GM18517 (cell line): ENCODE data around the gene CNPPD1.
"Not testable (repeated sequence)": the region's sequence is repeated elsewhere in the genome, so short reads cannot be mapped to it uniquely, and the experiment has no call there.

Experiments
- ATAC-seq: cut with Tn5 transposase; IDR thresholded peaks from one replicate; pipeline ENCODE4 v1.9.1; 2021; ENCODE audit warnings: mild to moderate bottlenecking, moderate library complexity; ENCODE audit not compliant: unreplicated experiment

Gene CNPPD1

DNA sequence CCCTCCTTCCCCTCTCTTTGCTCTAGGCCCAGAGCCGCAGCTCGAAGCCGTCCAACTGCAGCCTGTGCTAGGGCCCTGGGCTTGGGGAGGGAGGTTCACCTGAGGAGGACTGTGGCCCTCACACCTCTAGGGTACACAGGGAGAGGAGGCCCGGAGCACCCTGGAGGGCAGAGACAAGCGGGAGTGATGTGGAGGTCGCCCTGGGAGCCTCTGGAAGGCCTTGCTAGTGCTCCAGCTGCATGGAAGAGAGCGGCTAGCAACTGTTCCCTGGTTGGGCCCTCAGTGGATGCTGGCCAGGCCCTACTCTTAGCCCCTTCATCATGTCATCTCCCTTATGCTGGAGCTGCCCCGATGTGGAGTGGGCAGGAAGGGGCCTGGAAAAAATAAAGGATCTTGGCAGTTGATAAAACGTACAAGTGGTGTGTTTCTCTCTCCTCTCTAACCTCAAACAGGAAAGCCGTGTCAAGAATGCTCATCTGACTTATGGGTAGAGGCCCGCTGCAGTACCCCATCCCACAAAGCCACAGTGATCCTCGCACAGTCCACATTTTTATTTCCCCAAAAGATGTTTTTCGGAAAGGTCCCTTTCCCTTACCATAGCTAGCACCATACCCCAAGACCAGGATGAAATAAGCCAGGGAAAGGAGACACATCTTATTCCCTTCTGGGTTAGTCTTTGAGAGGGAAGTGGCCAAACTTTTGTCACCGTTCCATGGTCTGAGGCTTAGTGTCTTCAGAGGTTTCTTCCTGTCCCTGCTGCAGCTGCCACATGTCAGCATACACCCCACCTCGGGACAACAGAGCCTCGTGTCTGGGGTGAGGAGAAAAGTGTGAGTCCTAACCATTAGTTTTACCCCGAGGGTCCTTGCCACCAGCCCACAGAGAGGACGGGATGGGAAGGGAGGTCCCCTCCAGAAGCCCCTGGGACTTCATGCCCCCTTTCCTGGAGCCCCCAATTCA, 32.8 kb upstream of the CNPPD1 start:
- ATAC-seq, result no peak

DNA sequence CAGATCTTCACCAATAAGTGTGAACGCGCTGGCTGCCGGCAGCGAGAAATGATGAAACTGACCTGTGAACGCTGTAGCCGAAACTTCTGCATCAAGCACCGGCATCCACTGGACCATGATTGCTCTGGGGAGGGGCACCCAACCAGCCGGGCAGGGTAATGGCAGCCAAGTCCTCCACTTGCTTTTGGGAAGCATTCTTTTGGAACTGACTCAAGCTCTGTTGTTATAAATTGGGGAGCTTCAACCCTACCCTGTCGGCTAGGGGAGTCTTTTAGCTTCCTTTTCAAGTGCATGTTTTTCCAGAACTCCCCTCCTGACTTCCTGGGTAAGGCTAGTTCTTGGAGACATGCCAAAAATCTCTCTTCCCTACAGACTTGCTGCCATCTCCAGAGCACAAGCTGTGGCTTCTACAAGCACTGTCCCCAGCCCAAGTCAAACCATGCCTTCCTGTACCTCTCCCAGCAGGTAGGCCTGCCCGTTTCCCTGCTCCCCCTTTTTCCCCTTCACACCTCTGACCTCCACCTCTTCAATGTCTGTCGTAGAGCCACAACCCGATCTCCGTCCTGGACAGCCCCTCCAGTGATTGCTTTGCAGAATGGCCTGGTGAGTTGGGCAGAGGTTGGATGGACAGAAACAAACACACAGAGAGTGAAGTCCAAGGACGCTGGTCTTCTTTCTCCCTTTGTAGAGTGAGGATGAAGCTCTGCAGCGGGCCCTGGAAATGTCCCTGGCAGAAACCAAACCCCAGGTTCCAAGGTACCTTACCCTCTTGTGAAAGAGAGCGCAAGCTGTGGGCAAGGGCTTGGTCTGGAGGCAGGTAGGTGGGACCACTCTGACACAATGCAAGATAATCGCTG, 31.4 kb upstream of the CNPPD1 start:
- no peak for ATAC-seq

DNA sequence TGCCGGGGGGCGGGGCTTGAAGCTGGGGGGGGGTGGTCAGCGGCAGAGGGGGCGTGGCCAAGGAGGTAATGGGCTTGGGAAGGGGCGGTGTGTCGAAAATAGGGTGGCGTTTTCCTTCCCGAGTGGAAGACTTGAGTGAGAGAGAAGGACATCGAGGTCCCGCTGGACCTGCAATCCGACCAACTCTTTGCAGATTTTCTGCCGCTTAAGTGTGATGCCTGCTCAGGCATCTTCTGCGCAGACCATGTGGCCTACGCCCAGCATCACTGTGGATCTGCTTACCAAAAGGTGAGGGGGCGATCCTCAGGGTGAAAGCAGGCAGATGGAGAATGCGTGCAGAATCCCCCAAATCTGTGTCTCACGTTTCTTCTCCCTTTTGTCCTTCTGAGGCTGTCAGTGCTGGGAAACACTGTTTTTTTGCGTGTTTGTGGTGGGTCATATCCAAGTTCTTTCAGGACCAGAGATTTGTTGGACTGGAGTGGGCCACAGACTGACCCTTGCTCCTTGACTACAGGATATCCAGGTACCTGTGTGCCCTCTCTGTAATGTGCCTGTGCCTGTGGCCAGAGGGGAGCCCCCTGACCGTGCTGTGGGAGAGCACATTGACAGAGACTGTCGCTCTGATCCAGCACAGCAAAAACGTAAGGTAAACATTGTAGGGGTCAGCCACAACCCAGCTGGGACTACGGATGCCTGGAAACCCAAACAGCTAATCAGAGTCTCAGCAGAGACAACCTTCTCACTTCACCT, 30.6 kb upstream of the CNPPD1 start:
- ATAC-seq, result no peak

DNA sequence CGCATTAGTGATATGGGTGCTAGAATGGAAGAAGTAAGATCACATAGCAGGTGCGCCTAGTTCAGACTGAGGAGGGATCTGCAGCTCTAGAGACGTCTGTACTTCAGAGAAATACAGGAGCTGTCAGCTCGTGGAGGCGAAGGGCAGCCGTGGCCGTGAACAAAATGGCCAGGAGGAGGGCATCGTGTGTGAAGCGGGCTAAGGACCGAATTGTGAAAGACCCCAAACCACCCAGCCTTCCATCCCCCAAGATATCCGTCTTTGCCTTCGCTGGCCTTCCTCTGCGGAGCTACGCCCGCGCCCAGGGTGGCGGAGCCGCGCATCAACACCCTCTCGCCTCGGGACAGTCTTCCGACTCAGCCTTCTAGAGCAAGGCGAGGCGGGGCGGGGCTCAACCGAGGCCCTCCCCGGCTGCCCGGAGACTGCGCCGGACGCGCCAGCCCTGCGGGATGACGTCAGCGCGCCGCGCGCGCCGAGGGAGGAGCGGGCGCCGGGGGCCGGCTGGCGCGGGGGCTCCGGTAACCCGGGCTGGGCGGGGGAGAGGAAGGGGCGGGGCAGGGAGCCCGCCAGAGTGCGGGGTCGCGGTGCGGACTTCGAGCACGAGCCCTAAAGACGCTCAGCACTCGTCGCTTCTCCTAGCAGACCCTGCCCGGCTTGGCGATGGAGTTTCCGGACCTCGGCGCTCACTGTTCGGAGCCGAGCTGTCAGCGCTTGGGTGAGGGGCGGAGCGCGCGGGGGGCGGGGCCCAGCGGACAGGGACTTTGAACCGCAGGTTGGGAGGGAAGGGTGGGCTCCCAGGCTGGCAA, 29.8 kb upstream of the CNPPD1 start, which contains the start of gene ZFAND2B:
Gene ZFAND2B (plus strand): TSS at position 455 of the 806 bp plus-strand sequence. CDS start 206 bp downstream, at position 661.
- peak; percentile 89 for ATAC-seq

DNA sequence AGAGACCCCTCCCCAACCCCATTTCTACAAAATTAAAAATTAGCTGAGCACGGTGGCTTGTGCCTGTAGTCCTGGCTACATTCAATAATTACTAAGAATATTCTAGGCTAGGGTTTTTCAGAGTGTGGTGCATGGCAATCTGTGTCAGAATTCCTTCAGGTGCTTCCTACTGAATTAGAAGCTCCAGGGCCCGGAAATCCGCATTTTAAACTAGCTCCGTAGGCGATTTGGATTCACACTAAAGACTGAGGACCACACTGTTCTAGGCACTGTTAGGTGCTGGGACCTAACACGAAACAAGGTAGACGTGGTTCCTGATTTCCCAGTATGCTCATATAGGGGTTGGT, 29.2 kb upstream of the CNPPD1 start:
- ATAC-seq, result no peak

DNA sequence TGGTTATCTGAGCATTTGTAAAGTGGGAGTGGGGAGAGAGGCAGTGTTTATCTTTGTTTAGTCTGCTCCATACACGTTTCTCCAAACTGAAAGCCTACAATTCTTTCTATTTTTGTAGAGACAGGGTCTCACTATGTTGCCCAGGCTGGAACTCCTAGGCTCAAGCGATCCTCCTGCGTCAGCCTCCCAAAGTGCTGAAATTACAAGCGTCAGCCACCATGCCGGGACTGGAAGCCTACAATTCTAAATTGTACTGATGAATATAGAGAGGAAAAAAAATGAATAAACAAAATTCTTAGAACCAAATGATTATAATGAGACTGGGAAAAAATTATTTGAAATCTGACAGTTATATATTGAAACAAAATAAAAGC, 28.4 kb upstream of the CNPPD1 start:
- no peak for ATAC-seq

DNA sequence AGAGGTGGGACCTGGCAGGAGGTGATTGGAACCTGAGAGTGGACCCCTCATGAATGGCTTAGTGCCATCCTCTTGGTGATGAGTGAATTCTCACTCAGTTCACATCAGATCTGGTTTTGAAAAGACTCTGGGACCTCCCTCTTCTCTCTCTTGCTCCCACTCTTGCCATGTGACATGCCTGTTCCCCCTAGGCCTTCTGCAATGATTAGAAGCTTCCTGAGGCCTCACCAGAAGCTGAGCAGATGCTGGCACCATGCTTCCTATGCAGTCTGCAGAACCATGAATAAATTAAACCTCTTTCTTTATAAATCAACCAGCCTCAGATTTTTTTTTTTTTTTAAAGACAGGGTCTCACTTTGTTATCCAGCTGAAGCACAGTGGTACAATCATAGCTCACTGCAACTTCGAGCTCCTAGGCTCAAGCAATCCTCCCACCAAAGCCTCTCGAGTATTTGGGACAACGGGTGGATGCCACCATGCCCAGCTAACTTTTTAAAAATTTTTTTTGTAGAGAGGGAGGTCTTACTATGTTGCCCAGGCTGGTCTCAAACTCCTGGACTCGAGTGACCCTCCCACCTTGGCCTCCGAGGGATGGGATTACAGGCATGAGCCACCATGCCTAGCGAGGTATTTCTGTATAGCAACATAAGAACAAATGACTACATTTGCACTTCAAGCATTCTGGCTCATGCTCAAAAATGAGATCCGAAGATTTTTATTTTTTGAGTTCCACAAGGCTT, 27.9 kb upstream of the CNPPD1 start:
- ATAC-seq, result no peak

DNA sequence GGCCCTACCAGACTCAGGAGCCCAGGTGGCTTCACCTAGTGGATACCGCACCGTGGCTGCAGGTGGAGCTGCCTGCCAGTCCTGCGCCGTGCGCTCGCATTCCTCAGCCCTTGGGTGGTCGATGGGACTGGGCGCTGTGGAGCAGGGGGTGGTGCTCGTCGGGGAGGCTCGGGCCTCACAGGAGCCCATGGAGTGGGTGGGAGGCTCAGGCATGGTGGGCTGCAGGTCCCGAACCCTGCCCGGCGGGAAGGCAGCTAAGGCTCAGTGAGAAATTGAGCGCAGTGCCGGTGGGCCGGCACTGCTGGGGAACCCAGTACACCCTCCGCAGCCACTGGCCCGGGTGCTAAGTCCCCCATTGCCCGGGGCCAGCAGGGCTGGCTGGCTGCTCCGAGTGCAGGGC, 24.6 kb upstream of the CNPPD1 start:
- not testable (repeated sequence) for ATAC-seq

DNA sequence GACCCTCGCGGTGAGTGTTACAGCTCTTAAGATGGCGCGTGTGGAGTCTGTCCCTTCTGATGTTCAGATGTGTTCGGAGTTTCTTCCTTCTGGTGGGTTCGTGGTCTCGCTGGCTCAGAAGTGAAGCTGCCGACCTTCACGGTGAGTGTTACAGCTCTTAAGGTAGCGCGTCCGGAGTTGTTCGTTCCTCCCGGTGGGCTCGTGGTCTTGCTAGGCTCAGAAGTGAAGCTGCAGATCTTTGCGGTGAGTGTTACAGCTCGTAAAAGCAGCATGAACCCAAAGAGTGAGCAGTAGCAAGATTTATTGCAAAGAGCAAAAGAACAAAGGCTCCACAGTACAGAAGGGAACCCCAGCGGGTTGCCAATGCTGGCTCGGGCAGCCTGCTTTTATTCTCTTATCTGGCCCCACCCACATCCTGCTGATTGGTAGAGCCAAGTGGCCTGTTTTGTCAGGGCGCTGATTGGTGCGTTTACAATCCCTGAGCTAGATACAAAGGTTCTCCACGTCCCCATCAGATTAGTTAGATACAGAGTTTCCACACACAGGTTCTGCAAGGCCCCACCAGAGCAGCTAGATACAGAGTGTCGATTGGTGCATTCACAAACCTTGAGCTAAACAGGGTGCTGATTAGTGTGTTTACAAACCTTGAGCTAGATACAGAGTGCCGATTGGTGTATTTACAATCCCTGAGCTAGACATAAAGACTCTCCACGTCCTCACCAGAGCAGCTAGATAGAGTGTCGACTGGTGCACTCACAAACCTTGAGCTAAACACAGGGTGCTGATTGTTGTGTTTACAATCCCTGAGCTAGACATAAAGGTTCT, 24.0 kb upstream of the CNPPD1 start:
- not testable (repeated sequence) for ATAC-seq

DNA sequence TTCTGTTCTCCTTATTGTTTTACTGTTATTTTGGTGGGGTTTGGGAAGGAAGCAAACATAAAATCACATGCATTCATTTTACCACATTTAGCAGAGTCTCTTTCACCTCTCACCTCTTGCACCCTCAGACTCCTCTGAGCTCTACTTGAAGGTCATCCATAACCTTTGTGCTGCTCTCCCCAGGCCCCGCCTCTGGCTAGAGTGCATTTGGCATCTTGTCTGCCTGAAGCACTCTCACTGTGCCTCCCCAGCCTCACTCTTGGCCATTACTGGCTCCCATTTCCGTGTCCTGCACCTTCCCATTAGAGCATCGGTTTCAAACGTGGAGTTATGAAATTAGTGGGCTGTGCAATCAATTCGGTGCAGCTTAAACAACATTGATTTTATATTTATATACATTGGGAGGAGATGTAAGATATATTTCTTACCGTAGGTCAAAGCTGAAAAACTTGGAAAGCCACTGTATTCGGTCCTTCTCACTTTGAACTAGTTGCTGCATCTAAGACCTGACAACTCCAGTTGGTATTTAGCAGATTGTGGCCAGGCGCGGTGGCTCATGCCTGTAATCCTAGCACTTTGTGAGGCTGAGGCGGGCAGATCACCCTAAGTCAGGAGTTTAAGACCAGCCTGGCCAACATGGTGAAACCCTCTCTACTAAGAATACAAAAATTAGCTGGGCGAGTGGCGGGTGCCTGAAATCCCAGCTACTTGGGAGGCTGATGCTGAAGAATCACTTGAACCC, 22.9 kb upstream of the CNPPD1 start:
- ATAC-seq, result no peak

DNA sequence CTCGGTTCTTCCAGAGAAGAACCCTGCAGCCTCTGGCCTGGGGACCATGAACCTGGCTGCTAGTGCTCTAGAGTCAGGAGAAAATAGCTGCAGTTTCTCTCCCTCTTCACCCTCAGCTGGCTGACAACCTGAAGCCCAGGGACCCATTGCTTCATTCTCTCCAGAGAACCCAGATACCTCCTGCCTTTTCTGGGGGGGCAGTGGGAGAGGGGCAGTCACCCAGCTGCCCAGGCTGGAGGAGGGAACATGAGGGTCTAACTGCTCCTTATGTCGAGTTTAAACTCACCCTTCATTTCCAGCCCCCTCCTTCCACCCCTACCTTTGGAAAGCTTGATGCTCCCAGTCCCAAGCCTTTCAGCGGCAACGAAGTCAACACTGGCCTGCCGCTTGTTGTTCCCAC, 22.2 kb upstream of the CNPPD1 start:
- no peak for ATAC-seq

DNA sequence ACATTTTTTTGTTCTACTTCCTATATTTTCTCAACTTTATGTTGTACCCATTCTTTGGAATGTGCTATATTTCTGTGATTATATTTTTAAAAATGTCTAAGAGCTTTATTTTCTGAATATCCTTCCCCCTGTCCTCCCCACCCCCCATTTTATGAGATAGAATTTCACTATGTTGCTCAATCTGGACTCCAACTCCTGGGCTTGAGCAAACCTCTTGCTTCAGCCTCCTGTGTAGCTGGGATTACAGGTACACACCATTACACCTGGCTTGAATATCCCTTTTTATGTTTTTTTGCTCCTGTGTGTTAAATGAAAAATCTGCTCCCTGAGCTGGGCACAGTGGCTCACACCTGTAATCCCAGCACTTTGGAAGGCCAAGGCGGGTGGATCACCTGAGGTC, 20.7 kb upstream of the CNPPD1 start:
- ATAC-seq, result no peak

DNA sequence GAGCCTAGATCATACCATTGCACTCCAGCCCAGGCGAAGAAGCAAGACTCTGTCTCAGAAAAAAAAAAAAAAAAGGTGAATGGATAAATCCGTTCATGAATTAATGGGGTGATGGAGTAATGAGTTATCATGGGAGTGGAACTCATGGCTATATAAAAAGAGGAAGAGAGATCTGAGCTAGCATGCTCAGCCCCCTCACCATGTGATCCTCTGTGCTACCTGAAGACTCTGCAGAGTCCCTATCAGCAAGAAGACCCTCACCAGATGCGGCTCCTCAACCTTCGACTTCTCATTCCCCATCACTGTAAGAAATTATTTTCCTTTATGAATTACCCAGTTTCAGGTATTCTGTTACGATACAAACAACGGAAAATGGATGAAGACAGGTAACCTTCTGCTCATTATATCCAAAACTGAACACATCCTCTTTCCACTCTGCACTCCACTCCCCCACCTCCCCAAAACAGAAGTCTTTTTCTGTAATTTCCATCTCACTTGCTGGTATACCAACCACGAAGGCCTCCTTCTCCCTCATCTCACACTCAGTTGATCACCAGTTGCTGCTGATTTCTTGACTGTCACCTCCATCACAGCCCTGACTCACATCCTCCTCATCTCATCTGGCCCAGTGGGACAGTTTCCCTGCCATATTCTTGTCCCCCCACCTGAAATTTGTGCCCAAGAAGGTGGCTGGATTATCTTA, 10.2 kb upstream of the CNPPD1 start:
- ATAC-seq, result no peak

DNA sequence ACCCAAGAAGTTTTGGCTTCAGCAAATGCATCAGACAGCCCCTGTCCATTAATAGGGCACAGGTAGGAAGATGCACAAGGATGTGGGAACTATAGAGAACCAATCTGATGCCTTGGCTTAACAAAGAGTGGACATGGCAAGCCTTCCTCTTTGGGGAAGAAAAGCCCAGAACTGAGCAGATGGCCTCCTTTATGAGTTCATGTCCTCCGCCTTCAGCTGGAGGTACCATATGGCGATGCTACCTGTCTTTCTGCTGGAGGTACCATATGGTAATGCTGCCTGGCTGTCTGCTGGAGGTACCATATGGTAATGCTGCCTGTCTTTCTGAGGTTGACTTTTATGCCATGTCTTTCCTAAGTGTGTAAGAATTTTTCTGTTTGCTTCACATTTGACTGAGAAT, 7.4 kb upstream of the CNPPD1 start:
- no peak for ATAC-seq

DNA sequence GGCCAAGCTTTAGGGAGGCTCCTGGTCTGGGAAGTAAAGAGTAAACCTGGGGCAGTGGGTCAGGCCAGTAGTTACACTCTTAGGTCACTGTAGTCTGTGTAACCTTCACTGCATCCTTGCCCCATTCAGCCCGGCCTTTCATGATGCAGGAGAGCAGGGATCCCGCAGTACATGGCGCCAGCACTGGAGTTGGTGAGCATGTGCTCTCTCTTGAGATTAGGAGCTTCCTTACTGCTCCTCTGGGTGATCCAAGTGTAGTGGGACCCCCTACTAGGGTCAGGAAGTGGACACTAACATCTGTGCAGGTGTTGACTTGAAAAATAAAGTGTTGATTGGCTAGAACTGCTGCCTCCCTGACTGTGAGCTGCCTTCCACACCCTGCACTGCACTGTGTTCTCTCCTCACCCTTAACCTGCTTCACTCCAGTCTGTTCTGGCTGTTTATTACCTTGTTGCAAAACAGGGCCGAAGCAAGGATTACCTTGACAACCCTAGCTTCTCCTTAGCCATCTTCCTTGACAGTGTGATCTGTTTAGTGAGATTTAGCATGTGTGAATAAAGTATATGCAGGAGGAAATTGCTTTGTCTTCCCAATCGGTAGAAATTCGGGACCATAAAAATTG, 6.5 kb upstream of the CNPPD1 start:
- no peak for ATAC-seq

DNA sequence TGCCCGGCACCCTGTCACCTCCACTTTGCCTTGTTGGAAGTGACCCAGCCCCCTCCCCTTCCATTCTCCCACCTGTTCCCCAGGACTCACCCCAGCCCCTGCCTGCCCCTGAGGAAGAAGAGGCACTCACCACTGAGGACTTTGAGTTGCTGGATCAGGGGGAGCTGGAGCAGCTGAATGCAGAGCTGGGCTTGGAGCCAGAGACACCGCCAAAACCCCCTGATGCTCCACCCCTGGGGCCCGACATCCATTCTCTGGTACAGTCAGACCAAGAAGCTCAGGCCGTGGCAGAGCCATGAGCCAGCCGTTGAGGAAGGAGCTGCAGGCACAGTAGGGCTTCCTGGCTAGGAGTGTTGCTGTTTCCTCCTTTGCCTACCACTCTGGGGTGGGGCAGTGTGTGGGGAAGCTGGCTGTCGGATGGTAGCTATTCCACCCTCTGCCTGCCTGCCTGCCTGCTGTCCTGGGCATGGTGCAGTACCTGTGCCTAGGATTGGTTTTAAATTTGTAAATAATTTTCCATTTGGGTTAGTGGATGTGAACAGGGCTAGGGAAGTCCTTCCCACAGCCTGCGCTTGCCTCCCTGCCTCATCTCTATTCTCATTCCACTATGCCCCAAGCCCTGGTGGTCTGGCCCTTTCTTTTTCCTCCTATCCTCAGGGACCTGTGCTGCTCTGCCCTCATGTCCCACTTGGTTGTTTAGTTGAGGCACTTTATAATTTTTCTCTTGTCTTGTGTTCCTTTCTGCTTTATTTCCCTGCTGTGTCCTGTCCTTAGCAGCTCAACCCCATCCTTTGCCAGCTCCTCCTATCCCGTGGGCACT, 5.8 kb upstream of the CNPPD1 start:
- no peak for ATAC-seq
